ENCODE results near the gene CRABP2. TPM values are rescaled to one million over a fixed set of nuclear protein-coding genes. Genes with fewer than 3 reads are reported as not detected.

CRABP2 gene
- total RNA-seq: 10 to 100 TPM in 1 of 2 donors, 1 to 10 TPM in 1; 9.2 to 20.9 TPM
- long read RNA-seq, donor 1, partial matches to known transcripts: 0 of 3 reads
- long read RNA-seq, donor 1, other reads (novel, unspliced or antisense): 1 of 3 reads
- long read RNA-seq, donor 2, transcript CRABP2-203 (4 exons, 992 nt): major isoform, 6 of 7 reads
- long read RNA-seq, donor 2, partial matches to known transcripts: 0 of 7 reads
- long read RNA-seq, donor 2, other reads (novel, unspliced or antisense): 1 of 7 reads

DNA sequence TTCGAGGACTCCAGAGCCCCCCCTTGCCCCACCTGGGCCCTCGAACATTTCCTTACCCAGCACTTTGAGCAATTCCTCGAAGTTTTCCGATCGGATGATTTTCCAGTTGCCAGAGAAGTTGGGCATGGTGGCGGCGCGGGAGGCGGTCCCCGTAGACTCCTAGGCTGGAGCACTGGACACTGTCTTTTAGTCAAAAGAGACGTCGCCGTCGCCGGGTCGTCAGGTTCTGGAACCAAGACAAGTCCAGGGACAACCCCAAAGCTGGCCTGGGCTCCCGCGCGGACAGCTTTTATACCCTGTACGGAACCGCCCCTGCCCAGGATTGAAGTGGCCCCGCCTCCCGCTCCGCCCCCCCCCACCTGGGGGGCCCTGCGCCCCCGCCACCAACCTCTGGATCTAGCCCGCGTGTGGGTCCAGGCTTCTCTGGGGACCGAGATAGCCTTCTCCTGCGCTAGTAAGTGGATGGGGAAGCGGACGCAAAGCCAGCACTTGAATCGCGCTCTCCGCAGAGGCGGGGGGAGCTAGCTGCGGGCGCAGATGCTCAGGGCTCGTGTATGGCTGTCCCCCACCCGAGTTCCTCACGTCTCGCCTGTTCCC is at the start of gene CRABP2:
Gene CRABP2 (minus strand): TSS at position 263 of the 597 bp plus-strand sequence. CDS start 137 bp downstream, at position 126.
- DNase-seq (ENCODE audit: low spot score): no peak

DNA sequence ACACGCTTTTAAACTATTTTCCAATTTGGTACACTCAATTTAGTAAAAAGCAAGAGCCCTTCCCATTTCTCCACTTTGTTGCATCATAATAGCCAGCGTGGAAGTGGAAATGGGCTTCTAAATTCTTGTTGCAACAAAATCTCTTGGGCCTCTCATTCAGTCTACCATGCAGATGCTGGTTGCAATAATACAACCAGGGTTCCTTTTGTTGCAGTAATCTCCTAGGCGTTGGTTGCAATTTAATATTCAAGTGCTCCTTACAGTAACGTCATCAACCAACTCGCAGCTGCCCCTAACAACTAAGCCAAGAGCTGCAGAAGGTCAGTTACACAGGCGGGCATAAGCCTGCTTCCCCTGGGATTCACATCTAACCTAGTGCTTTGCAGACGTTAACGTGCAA is 48.8 kb upstream of the CRABP2 start:
- peak; percentile 19 for DNase-seq (ENCODE audit: low spot score)
- intact Hi-C loops (cut with DNase I): no loop called here

More for the DNA sequence above, at the start of gene CRABP2:
- intact Hi-C loops (cut with DNase I): no loop called here

DNA sequence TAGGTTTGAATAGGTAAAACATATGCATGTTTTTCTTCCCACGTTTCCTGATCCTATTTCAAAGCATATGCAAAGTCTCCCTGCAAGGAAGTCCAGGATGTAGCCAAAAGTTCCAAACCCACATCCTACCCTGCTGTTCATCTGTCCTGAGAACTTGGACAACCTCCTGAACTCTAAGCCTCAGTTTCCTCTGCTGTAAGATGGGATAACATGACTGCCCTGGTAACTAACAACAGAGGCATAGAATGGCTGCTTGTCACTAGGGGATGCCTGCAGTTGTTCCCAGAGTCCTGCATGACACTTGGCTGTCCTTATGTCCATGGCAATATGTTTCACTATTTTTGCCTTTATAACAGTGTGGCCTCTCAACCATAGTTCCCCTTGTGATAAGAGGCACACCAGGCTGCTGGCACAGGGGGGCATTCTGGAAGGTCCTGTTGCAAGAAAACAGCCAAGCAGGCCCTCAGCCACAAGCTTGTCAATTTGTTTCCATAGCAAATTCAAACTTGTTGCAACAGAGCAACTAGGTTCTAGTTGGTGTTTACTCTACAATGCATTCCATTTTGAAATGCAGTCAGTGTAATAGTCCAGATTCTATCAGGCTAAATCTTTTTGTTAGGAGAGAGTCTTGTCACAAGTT is 47.6 kb upstream of the CRABP2 start:
- intact Hi-C loops (cut with DNase I): no loop called here

DNA sequence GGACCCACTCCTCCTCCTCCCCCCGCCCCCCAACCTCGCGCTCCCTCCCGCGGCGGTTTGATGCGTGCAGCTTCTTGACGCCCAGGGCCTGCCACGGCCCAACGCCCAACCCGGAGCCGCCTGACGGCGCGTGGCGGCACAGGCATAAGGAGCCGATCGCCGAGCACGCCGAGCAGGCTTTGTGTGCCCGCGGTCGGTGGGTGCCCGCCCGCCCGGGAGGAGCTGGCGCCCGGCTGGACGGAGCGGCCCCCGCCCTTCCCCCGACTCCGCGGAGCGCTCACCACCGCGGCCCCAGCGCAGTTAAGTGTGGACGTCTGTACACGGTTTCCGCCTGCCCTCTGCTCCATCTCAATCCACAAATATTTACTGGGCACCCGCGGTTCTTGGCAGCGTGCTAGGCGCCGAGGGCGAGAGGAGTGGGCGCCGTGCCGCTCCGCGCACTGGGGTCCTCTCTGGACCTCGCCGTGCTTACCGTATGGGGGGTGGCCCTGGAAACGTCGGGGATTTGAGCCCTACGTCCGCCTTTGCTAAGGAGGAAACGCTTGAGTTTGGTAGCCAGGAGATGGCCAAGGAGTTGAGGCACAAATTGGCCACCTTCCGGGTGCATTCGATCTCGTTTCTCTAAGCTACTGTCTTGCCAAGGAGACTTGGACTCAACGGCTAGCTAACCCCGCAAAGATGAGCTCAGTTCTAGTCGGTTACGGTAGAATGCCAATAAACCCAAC is 46.5 kb upstream of the CRABP2 start:
- intact Hi-C loops (cut with DNase I): no loop called here
- peak; percentile 99 for DNase-seq (ENCODE audit: low spot score)

More for the DNA sequence above, 47.6 kb upstream of the CRABP2 start:
- DNase-seq (ENCODE audit: low spot score): no peak

DNA sequence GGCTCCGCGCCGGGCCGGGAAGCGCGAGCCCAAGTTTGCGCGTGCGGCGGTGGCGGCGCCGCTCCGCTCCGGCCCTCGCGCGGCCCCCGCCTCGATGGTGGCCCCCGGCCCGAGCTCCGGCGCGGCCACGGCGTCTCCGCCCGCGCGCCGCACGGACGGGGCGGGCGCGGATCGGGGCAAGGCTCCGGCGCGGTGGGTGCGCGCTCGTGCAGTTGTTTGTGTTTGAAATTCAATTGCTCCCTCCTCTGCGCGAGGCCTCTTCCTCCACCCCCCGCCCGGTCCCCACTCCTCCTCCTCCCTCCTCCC is 46.0 kb upstream of the CRABP2 start, which contains the start of gene HDGF:
Gene HDGF (minus strand): TSS at position 225 of the 306 bp plus-strand sequence. CDS start 246 bp downstream, outside the sequence.
- intact Hi-C loops (cut with DNase I): no loop called here
- no peak for DNase-seq (ENCODE audit: low spot score)

DNA sequence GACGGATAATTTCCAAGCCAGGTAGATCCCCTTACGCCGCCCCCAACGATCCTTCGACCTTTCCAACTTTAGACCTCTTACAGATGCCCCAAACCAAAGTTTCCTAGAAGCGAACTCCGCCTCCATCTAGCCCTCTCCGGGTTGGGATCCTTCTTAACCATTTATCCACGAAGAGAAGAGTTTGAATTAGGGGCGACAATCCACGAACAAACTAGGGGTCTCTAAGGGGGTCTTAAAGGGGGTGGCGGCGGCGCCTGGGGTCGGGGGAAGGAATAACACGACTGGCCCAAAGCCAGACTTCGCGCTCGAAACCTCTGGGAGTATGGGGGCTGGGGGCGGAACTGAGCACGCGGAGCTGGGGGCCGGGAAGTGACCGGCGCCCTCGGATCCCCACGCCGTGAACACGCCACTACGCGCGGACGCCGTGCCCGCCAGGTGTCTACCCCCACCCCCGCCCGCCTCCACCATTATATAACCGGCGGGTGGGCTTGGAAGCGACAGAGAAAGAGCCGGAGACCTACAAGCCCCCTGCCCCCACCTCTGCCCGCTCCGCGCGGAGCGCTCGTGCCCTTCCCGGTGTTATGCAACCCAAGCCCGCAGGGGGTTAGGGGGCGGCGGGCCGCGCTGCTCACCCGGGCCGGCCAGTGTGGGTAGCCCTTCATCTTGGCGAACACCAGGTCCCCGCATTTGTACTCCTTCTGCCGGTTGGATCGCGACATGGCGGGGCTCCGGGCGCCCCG is 45.5 kb upstream of the CRABP2 start:
- intact Hi-C loops (cut with DNase I): no loop called here
- DNase-seq (ENCODE audit: low spot score): no peak

DNA sequence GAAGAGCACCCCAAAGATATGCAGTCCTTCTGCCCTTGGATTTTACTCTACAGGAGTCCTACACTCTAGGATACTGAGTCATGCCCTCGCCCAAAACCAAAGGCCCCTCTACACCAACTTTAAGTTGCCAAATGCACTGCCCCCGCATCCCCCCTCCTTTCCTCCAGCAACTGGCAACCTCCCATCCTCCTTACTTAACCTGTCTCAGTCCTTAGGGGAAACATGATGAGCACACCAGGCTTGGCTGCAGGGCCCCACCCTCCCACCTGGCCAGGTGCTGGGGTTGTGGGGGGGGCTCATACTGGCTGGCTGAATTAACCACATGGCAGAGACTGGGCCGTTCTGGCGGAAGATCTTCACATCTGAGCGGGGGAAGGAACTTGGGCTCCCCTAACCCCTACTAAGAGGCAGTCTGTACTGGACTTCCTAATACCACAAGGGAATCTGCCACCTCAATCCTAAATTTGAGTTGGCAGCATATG is 44.8 kb upstream of the CRABP2 start:
- intact Hi-C loops (cut with DNase I): no loop called here
- peak; percentile 76 for DNase-seq (ENCODE audit: low spot score)

DNA sequence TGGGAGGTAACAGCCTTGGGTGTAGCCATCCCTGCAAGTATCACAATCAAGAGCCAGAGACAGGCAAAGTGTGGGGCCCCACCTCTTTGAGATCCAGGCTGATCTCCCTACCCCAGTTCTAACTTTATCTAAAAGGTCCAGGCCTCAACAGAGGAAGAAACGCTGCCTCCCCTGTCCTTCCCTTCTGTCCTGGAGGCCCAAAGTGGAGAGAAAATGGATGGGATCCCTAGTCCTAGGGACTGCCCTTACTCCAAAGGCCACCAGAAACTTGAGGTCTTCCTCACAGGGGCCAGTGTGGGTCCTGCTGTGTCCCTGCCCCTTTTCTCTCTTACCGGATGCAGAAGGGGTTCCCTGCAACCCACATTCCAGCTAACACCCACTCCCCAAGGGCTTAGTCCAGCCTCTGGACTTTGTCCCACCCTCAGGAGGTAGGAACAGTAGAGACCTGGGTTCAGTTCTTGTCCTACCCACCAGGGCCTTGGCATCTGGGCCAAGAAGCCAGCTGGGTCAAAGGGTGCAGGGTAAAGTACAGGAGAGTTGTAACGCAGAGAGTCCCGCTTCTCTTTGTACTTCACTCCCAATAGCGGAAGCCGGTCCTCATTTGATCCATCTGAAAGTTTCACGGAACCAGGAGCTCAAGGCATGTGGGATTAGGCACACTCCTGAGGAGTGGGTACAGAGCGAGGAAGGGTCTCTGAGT is 44.2 kb upstream of the CRABP2 start:
- DNase-seq (ENCODE audit: low spot score): peak; percentile 57
- intact Hi-C loops (cut with DNase I): no loop called here

DNA sequence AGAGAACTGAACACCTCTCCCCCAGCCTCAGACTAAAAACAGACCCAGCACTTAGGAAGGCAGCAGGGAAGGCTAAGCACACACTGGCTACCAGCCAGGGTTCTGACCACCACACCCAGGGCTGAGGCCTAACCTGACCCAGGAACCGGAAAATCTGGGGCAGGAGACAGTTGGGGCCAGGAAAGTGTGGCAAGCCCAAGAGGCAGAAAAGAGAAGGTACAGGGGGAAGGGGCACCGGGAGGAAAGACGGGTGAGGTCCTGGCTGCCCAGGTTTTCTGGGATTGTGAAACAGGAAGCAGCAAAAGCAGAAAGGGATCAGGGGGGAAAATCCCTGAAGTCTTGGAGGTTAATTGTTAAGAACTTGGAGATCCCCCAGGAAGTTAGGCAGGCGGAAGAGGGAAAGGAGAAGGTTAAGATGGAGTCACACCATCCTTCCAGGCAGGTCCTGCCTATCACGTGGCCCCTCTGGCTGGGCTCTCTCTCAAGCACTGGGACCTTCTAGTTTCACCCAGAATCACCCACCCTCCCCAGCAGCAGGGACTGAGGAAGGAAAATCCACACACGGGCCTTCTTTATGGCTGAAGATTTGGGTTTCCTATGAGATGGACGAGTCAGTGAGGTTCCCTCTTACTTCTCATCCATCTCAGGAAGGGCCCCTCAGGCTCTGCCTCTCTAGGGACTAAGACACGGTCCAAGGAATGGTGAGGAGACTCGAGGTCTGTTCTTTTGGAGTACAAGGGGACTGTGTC is 43.5 kb upstream of the CRABP2 start:
- DNase-seq (ENCODE audit: low spot score): peak; percentile 88
- intact Hi-C loops (cut with DNase I): no loop called here

DNA sequence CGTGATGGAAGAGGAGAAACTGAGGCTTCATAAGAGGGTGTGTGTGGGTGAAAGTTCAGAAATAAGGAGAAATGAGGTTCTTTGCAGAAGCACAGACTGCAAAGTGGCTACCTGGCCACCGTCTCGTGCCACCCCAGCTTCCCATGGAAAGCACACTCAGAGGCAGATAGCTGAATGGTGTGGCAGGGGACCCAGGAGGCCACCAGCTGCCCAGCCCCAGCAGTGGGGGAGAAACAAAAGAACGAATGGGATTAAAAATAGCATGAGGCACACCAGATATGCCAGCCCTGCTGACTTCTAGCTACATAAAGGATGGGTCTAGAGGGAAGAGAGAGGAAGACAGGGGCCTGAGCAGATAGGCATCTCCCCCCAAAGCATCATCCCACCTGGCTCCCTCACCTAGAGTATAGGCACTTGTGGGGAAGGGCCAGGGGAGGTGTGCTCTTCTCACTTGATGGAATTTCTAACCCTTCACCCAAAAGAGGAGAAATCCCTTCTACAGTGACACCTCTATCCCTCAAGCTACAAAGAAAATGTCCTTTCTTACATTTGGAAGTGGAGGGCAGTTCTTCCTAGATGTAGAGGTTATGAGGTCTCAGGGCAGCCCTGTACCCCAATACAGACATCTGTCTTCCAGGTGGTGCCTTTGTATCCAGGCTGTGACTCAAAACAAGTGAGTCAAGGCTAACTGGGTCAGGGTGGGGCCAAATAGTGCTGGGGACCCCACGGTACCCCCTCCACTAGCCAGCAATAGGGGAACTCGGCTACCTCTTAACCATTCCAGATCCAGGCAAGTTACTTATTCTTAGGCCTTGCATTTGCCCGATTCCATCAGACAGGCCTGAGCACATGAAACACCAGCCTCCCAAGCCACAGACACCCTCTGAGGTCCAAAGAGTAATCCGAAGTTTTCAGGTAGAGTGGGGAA is 42.6 kb upstream of the CRABP2 start:
- intact Hi-C loops (cut with DNase I): no loop called here
- DNase-seq (ENCODE audit: low spot score): peak; percentile 67

DNA sequence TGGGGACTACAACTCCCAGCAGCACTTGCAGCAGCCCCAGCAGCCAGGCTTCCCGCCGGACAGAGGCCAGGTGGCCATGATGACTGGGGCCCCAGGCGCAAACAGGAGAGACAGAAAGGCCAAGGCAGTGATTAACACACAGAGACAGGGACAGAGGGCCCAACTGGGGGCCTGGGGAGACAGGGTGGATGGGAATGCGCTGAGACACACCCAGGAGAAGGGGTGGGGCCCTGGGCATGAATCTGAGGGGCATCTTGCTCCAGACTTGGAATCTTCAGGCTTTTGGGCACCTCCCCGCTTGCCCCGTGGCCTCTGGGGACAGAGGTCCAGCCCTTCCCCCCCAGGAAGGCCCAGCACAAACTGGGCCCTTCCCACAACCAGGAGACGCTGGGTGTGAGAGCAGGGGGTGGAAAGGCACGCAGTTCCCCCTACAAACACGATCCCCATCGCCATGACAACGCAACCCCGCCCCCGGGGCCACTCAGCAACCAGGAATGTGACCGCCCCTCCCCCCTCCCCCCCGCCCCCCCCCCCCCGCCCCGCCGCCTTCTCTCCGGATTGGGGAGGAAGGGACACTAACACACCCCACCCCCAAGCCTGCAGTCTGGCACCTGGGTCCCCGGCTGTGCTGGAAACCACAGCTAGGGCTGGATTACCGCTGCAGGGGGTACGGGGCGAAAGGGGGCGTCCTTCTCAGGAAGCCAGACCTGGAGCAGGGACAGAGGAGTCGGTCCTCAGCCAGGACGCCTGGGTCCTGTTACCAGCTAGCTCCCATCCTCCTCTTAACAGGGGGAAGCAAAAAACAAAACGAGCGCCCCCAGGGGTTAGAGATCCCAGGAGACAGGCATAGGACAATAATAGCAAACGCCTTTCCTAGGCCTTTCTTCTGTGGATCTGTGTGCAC is 41.6 kb upstream of the CRABP2 start:
- intact Hi-C loops (cut with DNase I): no loop called here
- DNase-seq (ENCODE audit: low spot score): peak; percentile 97

DNA sequence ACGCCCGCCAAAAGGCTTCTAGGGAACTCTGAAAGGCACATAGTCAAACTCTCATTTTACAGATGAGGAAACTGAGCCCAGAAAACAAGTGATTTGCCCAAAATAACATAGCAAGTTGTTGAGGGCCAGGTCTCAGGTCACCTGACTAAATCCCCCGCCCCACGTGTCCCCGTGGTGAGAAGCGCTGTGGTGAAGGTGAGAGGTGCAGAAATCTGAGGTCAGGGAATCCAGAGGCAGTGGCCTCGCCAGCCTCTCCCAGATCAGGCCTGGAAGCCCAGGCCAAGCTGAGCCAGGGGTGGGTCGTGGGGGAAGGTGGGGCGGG is 41.0 kb upstream of the CRABP2 start:
- intact Hi-C loops (cut with DNase I): no loop called here
- DNase-seq (ENCODE audit: low spot score): no peak

DNA sequence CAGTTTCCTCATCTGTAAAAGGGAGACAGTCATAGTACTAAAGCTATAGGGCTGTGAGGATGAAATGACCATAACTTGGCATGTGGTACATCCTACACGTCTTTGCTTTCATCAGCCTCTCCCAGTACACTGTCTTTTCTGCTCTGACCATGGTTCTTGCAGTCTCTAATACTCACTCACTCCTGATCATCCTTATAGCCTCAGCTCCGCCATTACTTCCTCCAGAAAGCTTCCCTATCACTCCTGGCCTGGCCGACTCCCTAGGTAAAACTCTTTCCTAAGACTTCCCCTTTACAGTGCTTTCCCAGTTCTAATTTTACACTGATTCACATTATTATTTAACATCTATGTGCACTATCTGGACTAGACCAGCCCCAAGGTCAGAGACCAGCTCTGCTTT is 40.5 kb upstream of the CRABP2 start:
- intact Hi-C loops (cut with DNase I): no loop called here
- no peak for DNase-seq (ENCODE audit: low spot score)

DNA sequence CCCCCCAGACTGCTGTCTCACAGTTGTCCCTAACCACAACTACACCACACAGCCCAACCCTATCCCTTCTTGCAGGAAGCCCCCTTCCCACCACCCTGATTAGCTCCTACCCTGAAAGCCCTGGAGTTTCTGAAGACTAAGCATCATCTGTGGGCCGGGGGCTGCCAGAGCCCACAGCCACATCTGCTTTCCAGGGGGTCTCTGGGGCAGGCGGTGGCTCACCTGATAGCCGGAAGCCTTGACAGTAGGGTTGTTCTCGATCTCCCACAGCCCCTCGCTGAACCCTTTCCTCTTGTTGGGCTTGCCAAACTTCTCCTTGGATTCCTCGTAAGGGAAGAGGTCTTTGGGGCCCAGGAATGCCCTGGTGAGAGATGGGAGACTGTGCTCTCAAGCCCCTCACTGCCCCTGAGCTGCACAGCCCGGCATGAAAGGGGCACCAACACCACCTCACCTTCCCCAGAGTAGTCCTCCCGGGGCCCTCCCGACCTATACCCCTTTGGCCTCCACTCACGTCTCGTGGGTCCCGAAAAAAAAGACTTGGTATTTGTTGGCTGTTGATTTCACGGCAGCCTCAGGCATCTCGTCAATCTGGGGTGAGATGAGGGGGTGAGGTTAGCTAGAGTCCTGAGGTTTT is 39.5 kb upstream of the CRABP2 start:
- DNase-seq (ENCODE audit: low spot score): peak; percentile 58
- intact Hi-C loops (cut with DNase I): no loop called here

DNA sequence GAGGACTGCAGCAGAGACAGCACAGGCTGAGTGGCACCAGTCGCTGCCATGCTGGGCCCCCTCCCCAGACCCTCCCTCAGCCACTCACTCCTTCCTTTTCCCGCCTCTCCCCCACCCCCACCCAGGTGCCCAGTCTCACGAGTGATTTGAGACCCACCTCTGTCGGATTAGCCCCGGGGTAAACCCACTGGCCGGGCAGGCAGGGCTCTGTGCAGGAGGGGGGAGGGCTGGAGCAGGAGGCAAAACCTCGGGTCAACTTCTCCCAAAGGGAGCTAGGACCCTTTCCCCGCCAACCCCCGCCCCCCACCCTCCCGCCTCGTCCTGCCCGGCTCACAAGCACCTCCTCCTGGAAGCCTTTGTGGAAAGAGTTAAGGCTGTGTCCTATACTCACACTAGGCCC is 39.0 kb upstream of the CRABP2 start:
- peak; percentile 65 for DNase-seq (ENCODE audit: low spot score)
- intact Hi-C loops (cut with DNase I): no loop called here

All from posterior vena cava (tissue), 2 donors.